GM12875 (cell line): ENCODE results near the gene SCAF1.

Source experiments
- H3K4me3 ChIP-seq: one replicate; pipeline ENCODE4 v1.5.1; 2011; ENCODE audit warnings: low read depth, low read length, control low read depth
- CTCF ChIP-seq: IDR thresholded peaks from 2 replicates; pipeline ENCODE4 v1.5.1; 2011; ENCODE audit warnings: low read depth, mild to moderate bottlenecking, control low read depth, inconsistent platforms, low read length, moderate library complexity, borderline replicate concordance; ENCODE audit not compliant: insufficient read depth

The SCAF1 gene

DNA sequence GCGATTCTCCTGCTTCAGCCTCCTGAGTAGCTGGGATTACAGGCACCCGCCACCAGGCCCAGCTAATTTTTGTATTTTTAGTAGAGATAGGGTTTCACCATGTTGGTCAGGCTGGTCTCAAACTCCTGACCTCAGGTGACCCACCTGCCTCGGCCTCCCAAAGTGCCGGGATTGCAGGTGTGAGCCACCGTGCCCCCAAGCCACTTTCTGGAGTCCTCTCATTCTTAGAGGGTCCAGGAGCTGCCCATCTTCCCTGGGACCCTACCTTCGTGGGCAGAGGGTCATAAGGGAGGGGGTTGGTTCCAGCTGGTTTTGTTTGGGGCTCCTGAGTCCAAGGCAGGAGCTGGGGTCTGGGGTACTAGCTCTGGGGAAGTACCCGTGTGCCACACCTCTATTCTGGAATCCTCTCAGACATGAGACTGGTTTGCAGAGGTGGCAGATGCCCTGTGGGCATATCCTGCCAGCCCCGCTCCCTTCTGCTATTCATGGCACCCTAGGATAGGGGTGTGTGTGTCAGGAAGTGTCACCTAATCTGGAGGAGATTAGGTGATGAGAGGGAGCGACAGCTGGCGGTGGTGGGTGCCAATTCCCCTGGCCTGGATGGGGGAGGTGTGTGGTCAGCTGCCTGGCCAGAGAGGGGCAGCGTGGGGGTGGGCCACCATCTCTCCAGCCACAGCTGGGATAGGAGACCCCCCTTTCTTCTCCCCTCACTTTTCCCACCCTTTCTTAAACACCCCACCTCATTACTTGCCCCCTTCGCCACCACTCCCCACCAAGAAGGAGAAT, 37.2 kb downstream of the SCAF1 start:
- no peak for TF ChIP-seq CTCF
- H3K4me3 ChIP-seq: peak overlapping the region; percentile 47

GRCh38 chr19:49679771-49680413, 37.9 kb downstream of the SCAF1 start:
- peak overlapping the region; percentile 47 for H3K4me3 ChIP-seq
- TF ChIP-seq CTCF: no peak

- peak overlapping the region; percentile 47 for H3K4me3 ChIP-seq
- TF ChIP-seq CTCF: peak; percentile 100
Measured at GRCh38 chr19:49680421-49681351, 38.7 kb downstream of the SCAF1 start.

DNA sequence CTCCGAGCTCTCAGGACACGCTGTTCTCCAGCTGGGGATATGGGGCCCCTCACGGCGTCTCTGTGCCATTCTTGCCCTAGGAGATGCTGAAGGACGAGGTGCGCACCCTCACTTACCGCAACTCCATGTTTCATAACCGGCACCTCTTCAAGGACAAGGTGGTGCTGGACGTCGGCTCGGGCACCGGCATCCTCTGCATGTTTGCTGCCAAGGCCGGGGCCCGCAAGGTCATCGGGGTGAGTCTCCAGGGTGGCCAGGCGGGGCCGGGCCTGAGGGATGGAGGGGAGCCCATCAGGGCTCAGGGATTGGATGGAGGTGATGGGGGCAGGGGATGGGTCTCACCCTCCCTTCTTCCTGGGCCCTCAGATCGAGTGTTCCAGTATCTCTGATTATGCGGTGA, 39.8 kb downstream of the SCAF1 start:
- no peak for TF ChIP-seq CTCF
- H3K4me3 ChIP-seq: no peak overlapping the region

DNA sequence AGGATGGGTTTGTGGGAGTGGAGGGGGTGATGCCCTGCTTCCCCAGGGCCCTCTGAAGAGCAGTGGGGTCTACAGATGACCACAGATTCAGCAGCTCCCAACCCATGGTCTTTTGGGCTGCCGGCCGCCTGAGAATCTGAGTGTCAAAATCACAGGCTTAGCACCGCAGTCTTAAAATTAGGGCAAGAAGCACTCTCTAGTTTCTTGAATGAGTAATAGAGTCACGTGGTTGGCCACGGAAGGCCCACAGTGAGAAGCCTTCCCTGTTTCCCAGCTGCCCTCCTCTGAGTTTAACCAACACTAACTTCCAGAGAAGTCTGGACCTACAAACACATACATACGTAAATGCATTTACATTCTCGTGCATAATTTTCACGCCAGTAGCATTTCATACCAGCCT, 40.3 kb downstream of the SCAF1 start:
- no peak overlapping the region for H3K4me3 ChIP-seq
- TF ChIP-seq CTCF: no peak

- no peak for TF ChIP-seq CTCF
- H3K4me3 ChIP-seq: no peak overlapping the region
Measured at GRCh38 chr19:49683814-49684250, 41.8 kb downstream of the SCAF1 start.
